Mucosa of descending colon (tissue), 3 donors: ENCODE data around the gene ABHD8. TPM values are rescaled to one million over a fixed set of nuclear protein-coding genes. Genes with fewer than 3 reads are reported as not detected.
A peak's percentile ranks its signal among the peaks of the same experiment; 100 is the strongest.

Experiments
- ATAC-seq: fragments of 200-7000 bp; cut with Tn5 transposase; one replicate; pipeline ENCODE4 v1.9.1; 2020; ENCODE audit warnings: mild to moderate bottlenecking, moderate library complexity
- DNase-seq, 3 donors: peaks; one replicate each; pipeline ENCODE4 v3.0.0-alpha.2; 2020
- H3K36me3 ChIP-seq: fragments of 200-600 bp; one replicate; pipeline ENCODE4 v1.8.0; 2021; ENCODE audit warnings: low read depth, mild to moderate bottlenecking
- H3K4me1 ChIP-seq: fragments of 200-600 bp; one replicate; pipeline ENCODE4 v1.8.0; 2021; ENCODE audit warnings: low read depth, mild to moderate bottlenecking
- H3K4me3 ChIP-seq: fragments of 200-600 bp; one replicate; pipeline ENCODE4 v1.8.0; 2021; ENCODE audit warnings: mild to moderate bottlenecking
- H3K9me3 ChIP-seq: fragments of 200-600 bp; one replicate; pipeline ENCODE4 v1.8.0; 2021; ENCODE audit warnings: mild to moderate bottlenecking
- CTCF ChIP-seq: fragments of 200-600 bp; IDR thresholded peaks from one replicate; pipeline ENCODE4 v1.8.0; 2022; ENCODE audit warnings: antibody characterized with exemption, mild to moderate bottlenecking
- intact Hi-C, 2 donors: fragments of 100-400 bp; cut with DNase I in 1 of 2; cut with micrococcal nuclease in 1 of 2; formaldehyde crosslinking; loops; one replicate each; pipeline versions ENCODE4 v1.11.0 to v1.11.1; 2022; cut with DNase I, micrococcal nuclease
- long read RNA-seq, 2 donors: library from polyadenylated mRNA; unstranded; transcript quantifications; one replicate each; pipeline ENCODE4 v2.0.0, GENCODE V29; 2019 to 2021
- total RNA-seq, 3 donors: library from RNA; stranded (reverse); fragmentation: NEBNext Ultra II Directional in 2 of 3; extraction: Animal tissue kit (Norgen Biotek cat#: 25700) in 2 of 3; gene quantifications; one replicate each; pipeline versions ENCODE4 v1.2.1 to v1.2.4, GENCODE V29; 2021 to 2023
- donor health status: DM: no; HTN: no; CAD: no; lungs with moderate emphysema.
- donor health status: DM: no; HTN: no; CAD: no.
- donor health status: DM: no; HTN: yes; CAD: no.

The ABHD8 gene
- 10 to 100 TPM in 1 of 3 donors, 1 to 10 TPM in 2; 3.0 to 18.0 (median 4.5) TPM for total RNA-seq
- long read RNA-seq, donor 1, transcript ABHD8-201 (5 exons, 2,090 nt) = major isoform, 49 of 60 reads
- long read RNA-seq, donor 1, partial matches to known transcripts = 4 of 60 reads
- long read RNA-seq, donor 1, other reads (novel, unspliced or antisense) = 7 of 60 reads
- long read RNA-seq, donor 2, partial matches to known transcripts = 0 of 3 reads
- long read RNA-seq, donor 2, other reads (novel, unspliced or antisense) = 1 of 3 reads

- ATAC-seq = peak; percentile 74
- H3K4me1 ChIP-seq = peaks cover 30% of the 10 kb centered on the region
These were observed at the start of gene ABHD8 for GRCh38 chr19:17303167-17303939. Gene ABHD8 (minus strand): TSS chr19:17303425. CDS start chr19:17301616, 1,809 bp downstream.

GRCh38 chr19:17352608-17353280, 49.5 kb upstream of the ABHD8 start:
- H3K4me1 ChIP-seq = no peaks in the 10 kb centered on the region
- ATAC-seq = no peak
- no peak overlapping the region for H3K4me3 ChIP-seq
- no peaks in the 10 kb centered on the region for H3K36me3 ChIP-seq
- DNase-seq = no peak
- no peak for TF ChIP-seq CTCF
- no peaks in the 10 kb centered on the region for H3K9me3 ChIP-seq
- intact Hi-C loops = no loop called here

More at GRCh38 chr19:17303167-17303939, at the start of gene ABHD8:
- peak; percentile 95 to 98 (median 96) for DNase-seq
- intact Hi-C loops = no loop called here
- TF ChIP-seq CTCF = peak; percentile 74
- Histone ChIP-seq H3K9me3 (no peaks in the 10 kb centered on the region), H3K36me3 (no peaks in the 10 kb centered on the region), H3K4me3 (peak within 1 kb of the TSS; percentile 40)

GRCh38 chr19:17351815-17352435, 48.7 kb upstream of the ABHD8 start:
- Histone ChIP-seq H3K9me3 (no peaks in the 10 kb centered on the region), H3K4me3 (no peak overlapping the region), H3K4me1 (no peaks in the 10 kb centered on the region), H3K36me3 (no peaks in the 10 kb centered on the region)
- DNase-seq (no peak), ATAC-seq (no peak)
- intact Hi-C loops = no loop called here
- no peak for TF ChIP-seq CTCF

- no peak for TF ChIP-seq CTCF
- H3K4me1 ChIP-seq = no peaks in the 10 kb centered on the region
These were observed 45.5 kb upstream of the ABHD8 start for GRCh38 chr19:17348700-17349099.

GRCh38 chr19:17347877-17348276, 44.7 kb upstream of the ABHD8 start:
- Histone ChIP-seq H3K4me3 (no peak overlapping the region), H3K9me3 (no peaks in the 10 kb centered on the region), H3K36me3 (no peaks in the 10 kb centered on the region), H3K4me1 (no peaks in the 10 kb centered on the region)
- DNase-seq (no peak), ATAC-seq (no peak)
- intact Hi-C loops = loop anchor here (5.0 kb wide), 1 partner anchor 39 kb away; no protein-coding TSS in a partner anchor
- TF ChIP-seq CTCF = no peak

More at GRCh38 chr19:17348700-17349099, 45.5 kb upstream of the ABHD8 start:
- DNase-seq = peak in 2 of 3 donors; percentile 43 to 67
- intact Hi-C loops = loop anchor here (5.0 kb wide), 1 partner anchor 39 kb away; no protein-coding TSS in a partner anchor
- no peak overlapping the region for H3K4me3 ChIP-seq
- peak; percentile 23 for ATAC-seq
- no peaks in the 10 kb centered on the region for H3K36me3 ChIP-seq
- no peaks in the 10 kb centered on the region for H3K9me3 ChIP-seq
